ENCODE data around the gene ARHGEF7. TPM values are rescaled to one million over a fixed set of nuclear protein-coding genes. Genes with fewer than 3 reads are reported as not detected.

The ARHGEF7 gene
- polyA plus RNA-seq, 1 donor (not counting 4 experiments of a cell fraction or from before 2014, with no cell fraction given): 25.2 TPM

DNA sequence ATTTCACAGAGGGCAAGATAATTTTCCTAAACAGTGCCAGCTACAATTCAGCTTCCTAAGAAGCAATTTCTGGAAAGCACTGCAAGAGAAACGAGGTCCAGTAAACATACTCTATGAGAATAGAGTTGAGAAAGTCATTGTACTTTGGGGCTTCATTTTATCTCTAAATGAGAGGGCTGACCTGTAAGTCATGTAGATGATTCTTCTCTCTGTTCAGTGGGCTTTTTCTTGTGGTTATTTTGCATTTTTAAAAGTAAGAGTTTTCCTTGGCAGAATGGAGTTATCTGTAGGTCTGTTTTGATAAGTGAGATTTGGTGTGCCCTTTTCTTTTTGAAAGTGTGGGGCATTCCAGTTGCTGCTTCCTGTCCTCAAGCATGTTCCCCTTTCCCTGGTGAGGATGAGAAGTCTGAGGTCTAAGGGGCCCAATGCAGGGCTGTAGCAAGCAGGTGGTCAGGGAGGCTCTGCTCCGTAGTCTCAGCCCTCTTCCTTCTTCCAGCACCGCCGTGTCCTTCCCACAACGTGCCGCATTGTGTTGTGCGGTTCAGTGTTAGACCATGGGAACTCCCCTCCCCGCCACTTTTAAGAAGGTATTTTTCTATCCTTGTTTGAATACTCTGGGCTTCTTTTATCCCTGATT lies 86.3 kb downstream of the ARHGEF7 start:
- no peak overlapping the region for H3K9ac ChIP-seq (ENCODE audit: control insufficient read depth, extremely low read depth, insufficient read depth, low read length)
- FAIRE-seq: no peak

GRCh38 chr13:111202156-111202621 lies 87.1 kb downstream of the ARHGEF7 start:
- no peak overlapping the region for H3K9ac ChIP-seq (ENCODE audit: control insufficient read depth, extremely low read depth, insufficient read depth, low read length)
- no peak for DNase-seq (ENCODE audit: low read depth, low spot score)
- H3K36me3 ChIP-seq (ENCODE audit: control insufficient read depth in 2 of 2, extremely low read depth in 1 of 2, insufficient read depth in 2 of 2, low read length in 2 of 2): peaks cover 3 to 5% of the 10 kb centered on the region in 2 experiments
- TF ChIP-seq CTCF (optimal IDR thresholded peaks at IDR 0.05 in 1 of 3, IDR thresholded peaks at IDR 0.05 in 1 of 3, conservative IDR thresholded peaks at IDR 0.05 in 1 of 3; ENCODE audit: extremely low read depth in 1 of 3, insufficient read depth in 2 of 3, low read length in 3 of 3) (no peak), EZH2 (IDR thresholded peaks at IDR 0.05; ENCODE audit: low read length) (no peak)
- H3K9me3 ChIP-seq (ENCODE audit: control insufficient read depth, low read depth, low read length): no peaks in the 10 kb centered on the region
- peaks cover 5% of the 10 kb centered on the region for H4K20me1 ChIP-seq (ENCODE audit: control insufficient read depth, extremely low read depth, insufficient read depth, low read length)
- H3K79me2 ChIP-seq (ENCODE audit: control insufficient read depth, insufficient read depth, low read length): peaks cover 63% of the 10 kb centered on the region
- no peak overlapping the region for H3K27ac ChIP-seq (ENCODE audit: control insufficient read depth, insufficient read depth, low read length)
- no peak overlapping the region for H2AFZ ChIP-seq (ENCODE audit: control insufficient read depth, low read length)
- no peak overlapping the region for H3K4me3 ChIP-seq (ENCODE audit: control insufficient read depth in 2 of 3, extremely low read depth in 1 of 3, insufficient read depth in 2 of 3, low read depth in 1 of 3, low read length in 3 of 3)
- H3K27me3 ChIP-seq (ENCODE audit: control insufficient read depth, extremely low read depth, insufficient read depth, low read length): no peaks in the 10 kb centered on the region
- H3K4me2 ChIP-seq (ENCODE audit: control insufficient read depth, extremely low read depth, insufficient read depth, low read depth, low read length): no peak overlapping the region
- peaks cover 21% of the 10 kb centered on the region for H3K4me1 ChIP-seq (ENCODE audit: control insufficient read depth, extremely low read depth, insufficient read depth, low read length)
- peaks cover 4% of the 10 kb centered on the region for H3K9me1 ChIP-seq (ENCODE audit: control insufficient read depth, extremely low read depth, insufficient read depth, low read length)
- dilution Hi-C loops (cut with MboI; ENCODE audit: extremely low pct_ligation_motif_present, low sequenced_read_pairs): no loop called here
- FAIRE-seq: no peak

More for the DNA sequence above, 86.3 kb downstream of the ARHGEF7 start:
- H3K27ac ChIP-seq (ENCODE audit: control insufficient read depth, insufficient read depth, low read length): no peak overlapping the region
- peaks cover 3 to 5% of the 10 kb centered on the region in 2 experiments for H3K36me3 ChIP-seq (ENCODE audit: control insufficient read depth in 2 of 2, extremely low read depth in 1 of 2, insufficient read depth in 2 of 2, low read length in 2 of 2)
- H2AFZ ChIP-seq (ENCODE audit: control insufficient read depth, low read length): no peak overlapping the region
- H3K4me2 ChIP-seq (ENCODE audit: control insufficient read depth, extremely low read depth, insufficient read depth, low read depth, low read length): no peak overlapping the region
- H3K9me3 ChIP-seq (ENCODE audit: control insufficient read depth, low read depth, low read length): no peaks in the 10 kb centered on the region
- no peak for DNase-seq (ENCODE audit: low read depth, low spot score)
- no peak for TF ChIP-seq EZH2 (IDR thresholded peaks at IDR 0.05; ENCODE audit: low read length)
- no peak for TF ChIP-seq CTCF (optimal IDR thresholded peaks at IDR 0.05 in 1 of 3, IDR thresholded peaks at IDR 0.05 in 1 of 3, conservative IDR thresholded peaks at IDR 0.05 in 1 of 3; ENCODE audit: extremely low read depth in 1 of 3, insufficient read depth in 2 of 3, low read length in 3 of 3)
- peaks cover 4% of the 10 kb centered on the region for H3K9me1 ChIP-seq (ENCODE audit: control insufficient read depth, extremely low read depth, insufficient read depth, low read length)
- H3K4me3 ChIP-seq (ENCODE audit: control insufficient read depth in 2 of 3, extremely low read depth in 1 of 3, insufficient read depth in 2 of 3, low read depth in 1 of 3, low read length in 3 of 3): no peak overlapping the region
- dilution Hi-C loops (cut with MboI; ENCODE audit: extremely low pct_ligation_motif_present, low sequenced_read_pairs): no loop called here
- no peaks in the 10 kb centered on the region for H3K27me3 ChIP-seq (ENCODE audit: control insufficient read depth, extremely low read depth, insufficient read depth, low read length)
- peaks cover 21% of the 10 kb centered on the region for H3K4me1 ChIP-seq (ENCODE audit: control insufficient read depth, extremely low read depth, insufficient read depth, low read length)
- H4K20me1 ChIP-seq (ENCODE audit: control insufficient read depth, extremely low read depth, insufficient read depth, low read length): peaks cover 5% of the 10 kb centered on the region
- peaks cover 63% of the 10 kb centered on the region for H3K79me2 ChIP-seq (ENCODE audit: control insufficient read depth, insufficient read depth, low read length)
